GM23338 (cell line): ENCODE results near the gene IZUMO4. TPM values are rescaled to one million over a fixed set of nuclear protein-coding genes. Genes with fewer than 3 reads are reported as not detected.

Experiments used
- ATAC-seq: fragments of 200-7000 bp; cut with Tn5 transposase; 3 replicates; pipeline ENCODE4 v1.9.1; 2020
- DNase-seq: peaks from one replicate; pipeline ENCODE4 v3.0.0-alpha.2; 2015; ENCODE audit warnings: low spot score
- H2AFZ ChIP-seq: fragments of 200-600 bp; sonication (generic); 2 replicates; pipeline ENCODE4 v1.8.0; 2016; ENCODE audit warnings: antibody characterized with exemption, mild to moderate bottlenecking, moderate library complexity
- H3F3A ChIP-seq: fragments of 200-600 bp; sonication (generic); replicated peaks from 2 replicates; pipeline ENCODE4 v1.8.0; 2017; ENCODE audit warnings: antibody characterized with exemption, mixed run types, low read depth
- H3K27ac ChIP-seq: fragments of 200-600 bp; sonication (generic); 2 replicates; pipeline ENCODE4 v1.6.1; 2016; ENCODE audit warnings: low read depth
- H3K27me3 ChIP-seq: fragments of 200-600 bp; sonication (generic); 2 replicates; pipeline ENCODE4 v1.8.0; 2016; ENCODE audit warnings: mild to moderate bottlenecking, mixed run types, moderate library complexity; ENCODE audit not compliant: insufficient read depth
- H3K36me3 ChIP-seq: fragments of 200-600 bp; sonication (generic); 2 replicates; pipeline ENCODE4 v1.8.0; 2016; ENCODE audit warnings: mild to moderate bottlenecking; ENCODE audit not compliant: insufficient read depth
- H3K4me1 ChIP-seq: fragments of 200-600 bp; sonication (generic); 2 replicates; pipeline ENCODE4 v1.8.0; 2016; ENCODE audit warnings: mild to moderate bottlenecking, moderate library complexity; ENCODE audit not compliant: insufficient read depth
- H3K4me2 ChIP-seq: fragments of 200-600 bp; sonication (generic); 2 replicates; pipeline ENCODE4 v1.7.1; 2017; ENCODE audit warnings: mixed run types
- H3K4me3 ChIP-seq: fragments of 200-600 bp; sonication (generic); 2 replicates; pipeline ENCODE4 v1.6.1; 2016; ENCODE audit warnings: mixed run types
- H3K79me2 ChIP-seq: fragments of 200-600 bp; sonication (generic); replicated peaks from 2 replicates; pipeline ENCODE4 v1.8.0; 2017; ENCODE audit warnings: mild to moderate bottlenecking; ENCODE audit not compliant: insufficient read depth
- H3K9me2 ChIP-seq: fragments of 200-600 bp; sonication (generic); 2 replicates; pipeline ENCODE4 v1.8.0; 2017; ENCODE audit not compliant: insufficient read depth
- H4K20me1 ChIP-seq: fragments of 200-600 bp; sonication (generic); replicated peaks from 2 replicates; pipeline ENCODE4 v1.8.0; 2017; ENCODE audit warnings: mild to moderate bottlenecking; ENCODE audit not compliant: insufficient read depth
- H3K27ac Mint-ChIP-seq: 2 replicates; pipeline ENCODE4 v1.8.0; 2020; ENCODE audit warnings: inconsistent platforms, mild to moderate bottlenecking, moderate library complexity, mixed read lengths
- H3K27me3 Mint-ChIP-seq: 3 replicates; pipeline ENCODE4 v1.8.0; 2022; ENCODE audit warnings: low read depth, mild to moderate bottlenecking, moderate library complexity, mixed read lengths, inconsistent platforms; ENCODE audit not compliant: insufficient read depth, poor library complexity
- H3K36me3 Mint-ChIP-seq: 3 replicates; pipeline ENCODE4 v1.8.0; 2021; ENCODE audit warnings: low read depth, mild to moderate bottlenecking, inconsistent platforms, moderate library complexity, mixed read lengths
- H3K4me1 Mint-ChIP-seq: 3 replicates; pipeline ENCODE4 v1.8.0; 2020; ENCODE audit warnings: mild to moderate bottlenecking, inconsistent platforms, mixed read lengths
- H3K4me3 Mint-ChIP-seq: 3 replicates; pipeline ENCODE4 v1.8.0; 2021; ENCODE audit warnings: moderate library complexity, mild to moderate bottlenecking, inconsistent platforms, mixed read lengths
- H3K9me3 Mint-ChIP-seq: 3 replicates; pipeline ENCODE4 v1.8.0; 2020; ENCODE audit warnings: moderate library complexity, mild to moderate bottlenecking, inconsistent platforms, mixed read lengths
- EZH2phosphoT487 ChIP-seq: fragments of 200-600 bp; sonication (generic); IDR thresholded peaks from one replicate; pipeline ENCODE4 v1.8.1; 2018; ENCODE audit warnings: antibody characterized with exemption; ENCODE audit not compliant: unreplicated experiment
- JUNB ChIP-seq: IDR thresholded peaks from one replicate; pipeline ENCODE4 v1.6.1; 2016; ENCODE audit warnings: antibody characterized with exemption; ENCODE audit not compliant: unreplicated experiment
- POLR2AphosphoS5 ChIP-seq: IDR thresholded peaks from 2 replicates; pipeline ENCODE4 v1.6.1; 2016; ENCODE audit warnings: antibody characterized with exemption, low read depth
- ZNF114 ChIP-seq: fragments of 250-450 bp; sonication (Bioruptor Pico); IDR thresholded peaks from 2 replicates; pipeline ENCODE4 v1.5.0; 2020; ENCODE audit warnings: mild to moderate bottlenecking, moderate library complexity
- ZNF331 ChIP-seq: fragments of 250-450 bp; sonication (Bioruptor Pico); IDR thresholded peaks from 2 replicates; pipeline ENCODE4 v1.5.0; 2020; ENCODE audit warnings: low read depth, mild to moderate bottlenecking, moderate library complexity
- polyA plus RNA-seq: library from polyadenylated mRNA; unstranded; fragments of >200 nt; fragmentation: Nextera tagmentation; extraction: Ambion mirVana; gene quantifications from 2 replicates; pipeline ENCODE4 v1.2.1, GENCODE V29; 2016
- total RNA-seq: library from RNA; depleted of rRNA; stranded (reverse); fragments of >200 nt; shearing (Covaris generic); gene quantifications from 2 replicates; pipeline ENCODE4 v1.2.3, GENCODE V29; 2014
- TF ChIP-seq, protein P1 (sequence below): fragments of 250-450 bp; sonication (Bioruptor Pico); IDR thresholded peaks from 2 replicates; pipeline ENCODE4 v1.5.0; 2020; ENCODE audit warnings: mild to moderate bottlenecking, moderate library complexity

IZUMO4 gene
- total and polyA plus RNA-seq, 2 experiments from 2014 or later: 0.57 to 2.2 TPM

DNA sequence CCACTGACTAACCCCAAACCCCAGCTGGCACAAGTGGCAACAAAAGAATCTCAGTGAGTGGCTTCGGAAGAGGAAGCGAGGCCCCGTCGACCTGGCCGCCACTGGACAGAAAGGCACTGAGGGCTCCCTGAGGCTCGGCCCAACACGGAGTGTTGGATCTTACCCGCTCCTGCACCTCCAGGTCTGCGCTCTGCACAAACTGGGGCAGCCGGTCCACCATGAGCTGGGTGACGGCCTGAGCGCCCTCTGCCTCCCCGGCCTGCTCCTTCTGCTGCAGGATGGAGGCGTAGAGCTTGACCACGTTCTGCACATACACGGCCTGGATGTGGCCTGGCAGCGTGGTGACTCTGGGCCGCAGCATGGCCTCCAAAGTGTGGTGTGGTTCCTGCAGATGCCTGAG, 21.7 kb downstream of the IZUMO4 start (continued):
- TF ChIP-seq, protein P1, sequence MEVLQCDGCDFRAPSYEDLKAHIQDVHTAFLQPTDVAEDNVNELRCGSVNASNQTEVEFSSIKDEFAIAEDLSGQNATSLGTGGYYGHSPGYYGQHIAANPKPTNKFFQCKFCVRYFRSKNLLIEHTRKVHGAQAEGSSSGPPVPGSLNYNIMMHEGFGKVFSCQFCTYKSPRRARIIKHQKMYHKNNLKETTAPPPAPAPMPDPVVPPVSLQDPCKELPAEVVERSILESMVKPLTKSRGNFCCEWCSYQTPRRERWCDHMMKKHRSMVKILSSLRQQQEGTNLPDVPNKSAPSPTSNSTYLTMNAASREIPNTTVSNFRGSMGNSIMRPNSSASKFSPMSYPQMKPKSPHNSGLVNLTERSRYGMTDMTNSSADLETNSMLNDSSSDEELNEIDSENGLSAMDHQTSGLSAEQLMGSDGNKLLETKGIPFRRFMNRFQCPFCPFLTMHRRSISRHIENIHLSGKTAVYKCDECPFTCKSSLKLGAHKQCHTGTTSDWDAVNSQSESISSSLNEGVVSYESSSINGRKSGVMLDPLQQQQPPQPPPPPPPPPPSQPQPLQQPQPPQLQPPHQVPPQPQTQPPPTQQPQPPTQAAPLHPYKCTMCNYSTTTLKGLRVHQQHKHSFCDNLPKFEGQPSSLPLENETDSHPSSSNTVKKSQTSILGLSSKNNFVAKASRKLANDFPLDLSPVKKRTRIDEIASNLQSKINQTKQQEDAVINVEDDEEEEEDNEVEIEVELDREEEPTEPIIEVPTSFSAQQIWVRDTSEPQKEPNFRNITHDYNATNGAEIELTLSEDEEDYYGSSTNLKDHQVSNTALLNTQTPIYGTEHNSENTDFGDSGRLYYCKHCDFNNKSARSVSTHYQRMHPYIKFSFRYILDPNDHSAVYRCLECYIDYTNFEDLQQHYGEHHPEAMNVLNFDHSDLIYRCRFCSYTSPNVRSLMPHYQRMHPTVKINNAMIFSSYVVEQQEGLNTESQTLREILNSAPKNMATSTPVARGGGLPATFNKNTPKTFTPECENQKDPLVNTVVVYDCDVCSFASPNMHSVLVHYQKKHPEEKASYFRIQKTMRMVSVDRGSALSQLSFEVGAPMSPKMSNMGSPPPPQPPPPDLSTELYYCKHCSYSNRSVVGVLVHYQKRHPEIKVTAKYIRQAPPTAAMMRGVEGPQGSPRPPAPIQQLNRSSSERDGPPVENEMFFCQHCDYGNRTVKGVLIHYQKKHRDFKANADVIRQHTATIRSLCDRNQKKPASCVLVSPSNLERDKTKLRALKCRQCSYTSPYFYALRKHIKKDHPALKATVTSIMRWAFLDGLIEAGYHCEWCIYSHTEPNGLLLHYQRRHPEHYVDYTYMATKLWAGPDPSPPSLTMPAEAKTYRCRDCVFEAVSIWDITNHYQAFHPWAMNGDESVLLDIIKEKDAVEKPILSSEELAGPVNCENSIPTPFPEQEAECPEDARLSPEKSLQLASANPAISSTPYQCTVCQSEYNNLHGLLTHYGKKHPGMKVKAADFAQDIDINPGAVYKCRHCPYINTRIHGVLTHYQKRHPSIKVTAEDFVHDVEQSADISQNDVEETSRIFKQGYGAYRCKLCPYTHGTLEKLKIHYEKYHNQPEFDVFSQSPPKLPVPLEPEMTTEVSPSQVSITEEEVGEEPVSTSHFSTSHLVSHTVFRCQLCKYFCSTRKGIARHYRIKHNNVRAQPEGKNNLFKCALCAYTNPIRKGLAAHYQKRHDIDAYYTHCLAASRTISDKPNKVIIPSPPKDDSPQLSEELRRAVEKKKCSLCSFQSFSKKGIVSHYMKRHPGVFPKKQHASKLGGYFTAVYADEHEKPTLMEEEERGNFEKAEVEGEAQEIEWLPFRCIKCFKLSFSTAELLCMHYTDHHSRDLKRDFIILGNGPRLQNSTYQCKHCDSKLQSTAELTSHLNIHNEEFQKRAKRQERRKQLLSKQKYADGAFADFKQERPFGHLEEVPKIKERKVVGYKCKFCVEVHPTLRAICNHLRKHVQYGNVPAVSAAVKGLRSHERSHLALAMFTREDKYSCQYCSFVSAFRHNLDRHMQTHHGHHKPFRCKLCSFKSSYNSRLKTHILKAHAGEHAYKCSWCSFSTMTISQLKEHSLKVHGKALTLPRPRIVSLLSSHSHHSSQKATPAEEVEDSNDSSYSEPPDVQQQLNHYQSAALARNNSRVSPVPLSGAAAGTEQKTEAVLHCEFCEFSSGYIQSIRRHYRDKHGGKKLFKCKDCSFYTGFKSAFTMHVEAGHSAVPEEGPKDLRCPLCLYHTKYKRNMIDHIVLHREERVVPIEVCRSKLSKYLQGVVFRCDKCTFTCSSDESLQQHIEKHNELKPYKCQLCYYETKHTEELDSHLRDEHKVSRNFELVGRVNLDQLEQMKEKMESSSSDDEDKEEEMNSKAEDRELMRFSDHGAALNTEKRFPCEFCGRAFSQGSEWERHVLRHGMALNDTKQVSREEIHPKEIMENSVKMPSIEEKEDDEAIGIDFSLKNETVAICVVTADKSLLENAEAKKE (CRISPR knock-in tag): no peak
- TF ChIP-seq JUNB: no peak
- no peak for TF ChIP-seq ZNF114 (CRISPR knock-in tag)
- no peak for TF ChIP-seq ZNF331 (CRISPR knock-in tag)
- no peak for TF ChIP-seq EZH2phosphoT487
- no peak for TF ChIP-seq POLR2AphosphoS5

DNA sequence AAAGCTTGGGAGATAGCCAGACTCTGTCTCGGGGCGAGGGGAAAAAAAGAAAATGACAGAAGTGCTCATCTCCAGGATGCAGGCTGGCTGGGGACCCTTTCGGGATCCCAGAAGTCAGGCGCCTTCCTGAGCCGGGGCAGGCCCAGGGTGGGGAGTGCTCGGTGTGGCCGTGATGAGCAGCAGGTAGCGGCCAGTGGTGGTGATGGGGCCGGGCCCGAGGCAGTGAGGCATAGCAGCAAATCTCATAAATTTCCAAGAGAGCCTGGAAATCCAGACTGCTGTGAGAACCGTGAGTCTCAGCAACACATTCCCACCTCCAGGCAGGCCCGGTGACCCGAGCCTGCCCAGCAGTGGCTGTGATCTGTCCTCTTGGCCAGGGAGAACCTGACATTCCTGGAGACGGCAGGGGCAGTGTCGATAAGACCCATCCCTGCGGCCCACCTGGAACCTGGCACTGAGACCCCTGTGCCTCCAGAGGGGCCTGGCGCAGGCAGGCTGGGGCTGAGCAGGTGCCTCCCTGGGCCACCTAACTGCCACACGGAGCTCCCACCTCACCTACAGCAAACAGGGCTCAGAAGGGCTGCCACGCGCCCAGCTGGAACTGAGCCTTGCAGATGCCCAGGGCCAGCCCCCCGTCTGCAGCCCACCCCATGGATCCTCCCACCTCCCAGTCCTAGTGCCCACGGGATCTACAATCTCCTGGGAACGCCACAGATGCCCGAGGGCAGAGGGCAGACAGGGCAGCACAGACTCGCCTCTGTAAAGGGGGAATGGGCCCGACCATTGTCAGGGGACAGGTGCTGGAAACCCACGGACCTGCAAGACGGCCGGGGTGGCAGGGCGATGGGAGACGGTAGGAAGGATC, 23.4 kb downstream of the IZUMO4 start:
- Histone ChIP-seq H4K20me1 (peaks cover 22% of the 10 kb centered on the region), H3K4me2 (no peak overlapping the region), H3K27me3 (no peaks in the 10 kb centered on the region), H3K4me1 (no peaks in the 10 kb centered on the region), H3K79me2 (no peaks in the 10 kb centered on the region; the same call in 1 of the 2 replicates), H3F3A (peaks cover 4% of the 10 kb centered on the region; the same call in 1 of the 2 replicates), H3K9me2 (no peaks in the 10 kb centered on the region), H3K36me3 (peaks cover 33% of the 10 kb centered on the region; the same call in 1 of the 2 replicates), H3K27ac (no peak overlapping the region), H3K4me3 (no peak overlapping the region), H2AFZ (no peak overlapping the region)
- Mint-ChIP-seq H3K27me3 (peaks cover 8% of the 10 kb centered on the region), H3K36me3 (peaks cover 81% of the 10 kb centered on the region), H3K27ac (no peak overlapping the region), H3K4me3 (no peak overlapping the region), H3K4me1 (no peaks in the 10 kb centered on the region), H3K9me3 (no peaks in the 10 kb centered on the region)
- DNase-seq (no peak), ATAC-seq (no peak)
- TF ChIP-seq, protein P1 (CRISPR knock-in tag): no peak
